Choroid plexus epithelial cell (primary cell): ENCODE data around the gene S100A13.

Source experiments
- DNase-seq: peaks from one replicate; pipeline ENCODE4 v3.0.0-alpha.2; 2010; ENCODE audit warnings: low read depth
- H3K4me3 ChIP-seq: 2 replicates; pipeline ENCODE4 v1.5.1; 2011; ENCODE audit warnings: low read depth, mild to moderate bottlenecking, control low read depth, low read length, moderate library complexity
- TF ChIP-seq, protein P1 (sequence below): conservative IDR thresholded peaks from 2 replicates; pipeline ENCODE4 v1.5.1; 2011; ENCODE audit warnings: low read depth, mild to moderate bottlenecking, control low read depth, inconsistent platforms, low read length, moderate library complexity

S100A13 gene

DNA sequence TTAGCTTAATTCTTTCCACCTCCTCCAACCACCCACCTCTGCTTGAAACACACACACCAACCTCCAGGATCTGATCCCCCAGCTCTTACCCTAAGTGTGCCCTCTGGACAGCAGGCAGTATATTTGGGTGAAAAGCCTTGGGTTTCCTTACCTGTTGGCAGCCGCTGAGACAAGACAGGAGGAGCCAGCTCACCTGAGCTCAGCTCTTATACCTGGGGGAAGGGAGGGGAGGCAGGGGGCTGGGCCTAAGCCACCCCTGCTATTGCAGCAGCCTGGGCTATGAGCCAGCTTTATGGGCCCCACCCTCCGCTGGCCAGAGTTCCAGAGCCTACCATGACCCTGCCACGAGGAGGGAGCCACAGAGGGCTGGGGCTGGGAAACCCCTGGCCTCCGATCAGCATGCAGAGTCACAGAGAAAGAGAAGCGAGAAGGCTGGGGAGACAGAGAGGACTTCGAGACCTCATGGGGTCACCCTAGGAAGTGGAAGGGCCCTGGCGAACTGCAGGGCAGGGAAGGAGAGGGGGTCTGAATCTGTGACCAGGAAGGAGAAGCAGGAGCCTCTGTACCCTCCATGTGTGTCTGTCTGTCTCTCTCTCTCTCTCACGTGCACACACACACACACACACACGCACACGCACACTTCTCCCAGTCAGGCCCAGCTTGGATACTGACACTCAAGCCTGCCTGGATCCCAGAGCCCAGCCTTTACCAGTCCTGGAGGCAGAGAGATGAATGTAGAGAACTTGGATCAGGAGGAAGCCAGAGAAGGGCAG lies 11.0 kb downstream of the S100A13 start, which contains the start of gene S100A14:
S100A14 (minus strand) TSS at position 182 of the 773 bp plus-strand sequence. CDS start 467 bp downstream, outside the sequence.
- TF ChIP-seq, protein P1, sequence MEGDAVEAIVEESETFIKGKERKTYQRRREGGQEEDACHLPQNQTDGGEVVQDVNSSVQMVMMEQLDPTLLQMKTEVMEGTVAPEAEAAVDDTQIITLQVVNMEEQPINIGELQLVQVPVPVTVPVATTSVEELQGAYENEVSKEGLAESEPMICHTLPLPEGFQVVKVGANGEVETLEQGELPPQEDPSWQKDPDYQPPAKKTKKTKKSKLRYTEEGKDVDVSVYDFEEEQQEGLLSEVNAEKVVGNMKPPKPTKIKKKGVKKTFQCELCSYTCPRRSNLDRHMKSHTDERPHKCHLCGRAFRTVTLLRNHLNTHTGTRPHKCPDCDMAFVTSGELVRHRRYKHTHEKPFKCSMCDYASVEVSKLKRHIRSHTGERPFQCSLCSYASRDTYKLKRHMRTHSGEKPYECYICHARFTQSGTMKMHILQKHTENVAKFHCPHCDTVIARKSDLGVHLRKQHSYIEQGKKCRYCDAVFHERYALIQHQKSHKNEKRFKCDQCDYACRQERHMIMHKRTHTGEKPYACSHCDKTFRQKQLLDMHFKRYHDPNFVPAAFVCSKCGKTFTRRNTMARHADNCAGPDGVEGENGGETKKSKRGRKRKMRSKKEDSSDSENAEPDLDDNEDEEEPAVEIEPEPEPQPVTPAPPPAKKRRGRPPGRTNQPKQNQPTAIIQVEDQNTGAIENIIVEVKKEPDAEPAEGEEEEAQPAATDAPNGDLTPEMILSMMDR = no peak
- no peak for DNase-seq
- H3K4me3 ChIP-seq = no peak within 1 kb of the TSS

DNA sequence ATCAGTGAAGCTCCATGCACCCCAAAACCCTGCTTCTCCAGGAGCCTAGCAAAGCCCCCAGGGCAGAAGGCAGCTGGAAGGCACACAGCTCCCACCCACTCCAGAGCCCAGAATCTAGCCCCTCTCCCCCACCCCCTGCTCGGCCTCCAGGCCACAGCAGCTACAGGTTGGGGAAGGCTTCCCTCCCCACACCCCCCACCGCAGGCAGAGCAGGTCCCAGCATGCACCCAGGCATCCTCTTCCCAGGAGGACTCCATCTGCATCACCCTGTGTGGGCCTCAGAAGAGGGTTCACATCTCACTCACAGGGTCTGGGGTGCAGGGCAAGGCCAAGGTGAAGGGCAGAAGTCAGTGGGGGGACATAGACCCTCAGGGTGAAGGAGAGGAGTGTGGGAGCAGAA lies 11.9 kb downstream of the S100A13 start:
- no peak overlapping the region for H3K4me3 ChIP-seq
- DNase-seq = no peak
- TF ChIP-seq, protein P1 = no peak

DNA sequence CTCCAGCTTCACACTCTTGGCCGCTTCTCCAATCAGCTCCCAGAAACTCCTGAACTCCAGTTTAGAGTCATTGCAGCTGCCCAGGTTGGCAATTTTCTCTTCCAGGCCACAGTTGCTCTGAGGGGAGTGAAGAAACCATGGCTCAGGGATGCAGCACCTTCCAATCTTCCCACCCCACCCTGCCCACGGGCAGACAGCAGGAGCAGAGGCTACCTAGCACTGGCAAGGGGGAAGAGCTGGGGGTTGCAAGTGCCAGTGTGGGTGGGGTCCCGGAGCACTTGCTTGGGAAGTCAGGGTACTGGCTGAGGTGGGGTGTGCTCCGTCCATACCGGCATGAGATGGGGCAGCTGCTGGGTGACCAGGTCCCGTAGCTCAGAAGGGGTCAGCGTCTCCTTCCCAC lies 12.4 kb downstream of the S100A13 start:
- no peak for DNase-seq
- TF ChIP-seq, protein P1 = no peak
- no peak overlapping the region for H3K4me3 ChIP-seq

DNA sequence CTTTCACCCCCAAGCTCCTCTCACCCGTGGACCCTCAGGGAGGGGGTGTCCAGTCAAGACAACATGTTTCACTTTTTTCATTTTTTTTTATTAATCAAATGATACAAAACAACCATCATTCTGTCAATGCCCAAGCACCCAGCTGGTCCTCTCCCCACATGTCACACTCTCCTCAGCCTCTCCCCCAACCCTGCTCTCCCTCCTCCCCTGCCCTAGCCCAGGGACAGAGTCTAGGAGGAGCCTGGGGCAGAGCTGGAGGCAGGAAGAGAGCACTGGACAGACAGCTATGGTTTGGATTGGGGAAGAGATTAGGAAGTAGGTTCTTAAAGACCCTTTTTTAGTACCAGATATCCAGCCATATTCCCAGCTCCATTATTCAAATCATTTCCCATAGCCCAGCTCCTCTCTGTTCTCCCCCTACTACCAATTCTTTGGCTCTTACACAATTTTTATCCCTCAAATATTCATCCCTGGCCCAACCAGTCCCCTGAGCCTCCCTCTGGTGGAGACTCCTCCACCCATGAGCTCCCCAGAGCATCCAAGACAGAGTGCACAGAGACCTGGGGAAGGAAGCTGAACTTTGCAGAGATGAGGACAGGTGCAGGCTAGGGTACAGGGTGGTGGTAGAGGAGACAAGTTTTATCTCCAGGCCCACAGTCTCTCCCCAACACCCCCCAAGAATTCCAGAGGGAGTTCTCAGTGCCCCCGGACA lies 13.0 kb downstream of the S100A13 start:
- no peak for DNase-seq
- TF ChIP-seq, protein P1 = peak; percentile 31
- H3K4me3 ChIP-seq = no peak overlapping the region

DNA sequence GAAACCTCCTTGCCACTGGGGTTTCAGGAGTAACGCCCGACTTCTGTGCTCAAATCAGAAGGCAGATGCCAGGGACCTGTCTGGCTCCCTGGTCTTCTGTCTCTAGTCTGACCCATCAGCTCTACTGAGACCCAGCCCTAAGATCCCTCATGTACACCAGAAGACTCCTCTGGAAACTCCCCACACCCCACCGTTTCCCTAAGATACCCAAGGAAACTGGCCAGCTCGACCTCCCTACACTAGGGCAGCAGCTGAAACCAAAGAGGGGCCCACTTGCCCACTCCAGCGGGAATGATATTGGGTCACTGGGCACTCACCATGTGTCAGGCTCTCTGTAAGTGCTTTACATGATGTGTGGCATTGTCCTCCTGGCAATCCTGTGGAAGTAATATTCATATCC lies 13.9 kb downstream of the S100A13 start:
- DNase-seq = no peak
- no peak overlapping the region for H3K4me3 ChIP-seq
- TF ChIP-seq, protein P1 = no peak

DNA sequence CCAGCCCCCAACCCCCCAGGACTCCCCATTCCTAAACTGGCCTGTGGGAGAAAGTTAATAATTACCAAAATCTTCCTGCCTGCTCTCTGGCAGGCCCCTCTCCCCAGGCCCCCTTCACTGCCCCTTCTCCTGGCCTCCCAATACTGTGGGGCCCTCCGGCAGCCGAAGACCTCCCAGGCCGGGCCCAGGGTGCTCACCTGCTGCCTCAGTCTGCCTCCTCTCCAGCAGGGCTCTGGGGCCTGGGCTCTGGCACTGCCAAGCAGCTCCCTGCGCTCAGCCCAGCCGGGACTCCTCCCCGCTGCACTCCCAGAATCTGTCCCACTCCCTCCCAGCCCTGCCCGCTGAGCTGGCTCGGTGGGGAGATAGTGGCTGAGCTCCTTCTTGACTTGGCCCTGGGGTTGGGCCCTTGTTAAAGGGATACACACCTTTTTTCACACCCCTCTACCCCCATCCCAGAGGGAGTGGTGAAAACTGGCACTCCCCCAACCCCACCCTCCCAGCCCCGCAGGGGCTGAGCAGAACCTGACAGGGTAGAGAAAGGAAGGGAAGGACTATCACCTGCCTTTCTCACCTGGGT lies 14.5 kb downstream of the S100A13 start, which contains the start of gene S100A16:
S100A16 (minus strand) TSS at position 383 of the 577 bp plus-strand sequence. CDS start 4,986 bp downstream, outside the sequence.
- peak; percentile 49 for DNase-seq
- TF ChIP-seq, protein P1 = no peak
- H3K4me3 ChIP-seq = peak within 1 kb of the TSS; percentile 64
